ENCODE data around the gene TGFB1.
A peak's percentile ranks its signal among the peaks of the same experiment; 100 is the strongest.
"Not testable (repeated sequence)": the region's sequence is repeated elsewhere in the genome, so short reads cannot be mapped to it uniquely, and the experiment has no call there.

Gene TGFB1

DNA sequence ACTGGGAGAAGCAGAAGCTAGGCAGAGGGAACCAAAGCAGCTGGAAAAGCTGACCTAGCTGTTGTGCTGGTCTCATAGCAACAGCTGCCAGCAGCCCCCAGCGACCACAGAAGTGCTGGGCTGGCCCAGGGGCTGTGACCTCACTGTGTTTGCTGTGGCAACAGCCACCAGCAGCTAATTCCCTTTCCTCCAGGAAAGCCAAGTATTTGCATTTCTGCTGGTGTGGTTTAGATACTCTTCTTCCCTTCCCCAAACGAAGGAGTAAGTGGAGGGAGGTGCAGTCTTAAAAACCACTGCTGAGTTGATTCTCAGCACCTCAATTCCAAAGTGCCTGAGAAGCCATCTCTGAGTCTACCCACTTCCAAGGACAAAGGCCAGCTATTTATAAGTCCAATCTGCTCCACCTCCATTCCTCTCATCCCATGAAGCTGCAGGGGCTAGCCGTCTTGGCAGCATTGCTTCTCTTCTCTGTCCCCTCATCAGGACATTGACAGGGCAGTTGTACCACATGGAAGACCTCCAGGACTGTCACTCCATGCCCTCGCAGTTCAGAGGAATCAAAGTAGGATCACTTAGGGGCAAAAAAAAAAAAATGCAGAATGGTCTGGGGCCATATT, 55.3 kb downstream of the TGFB1 start:
- peak; percentile 47 for DNase-seq

DNA sequence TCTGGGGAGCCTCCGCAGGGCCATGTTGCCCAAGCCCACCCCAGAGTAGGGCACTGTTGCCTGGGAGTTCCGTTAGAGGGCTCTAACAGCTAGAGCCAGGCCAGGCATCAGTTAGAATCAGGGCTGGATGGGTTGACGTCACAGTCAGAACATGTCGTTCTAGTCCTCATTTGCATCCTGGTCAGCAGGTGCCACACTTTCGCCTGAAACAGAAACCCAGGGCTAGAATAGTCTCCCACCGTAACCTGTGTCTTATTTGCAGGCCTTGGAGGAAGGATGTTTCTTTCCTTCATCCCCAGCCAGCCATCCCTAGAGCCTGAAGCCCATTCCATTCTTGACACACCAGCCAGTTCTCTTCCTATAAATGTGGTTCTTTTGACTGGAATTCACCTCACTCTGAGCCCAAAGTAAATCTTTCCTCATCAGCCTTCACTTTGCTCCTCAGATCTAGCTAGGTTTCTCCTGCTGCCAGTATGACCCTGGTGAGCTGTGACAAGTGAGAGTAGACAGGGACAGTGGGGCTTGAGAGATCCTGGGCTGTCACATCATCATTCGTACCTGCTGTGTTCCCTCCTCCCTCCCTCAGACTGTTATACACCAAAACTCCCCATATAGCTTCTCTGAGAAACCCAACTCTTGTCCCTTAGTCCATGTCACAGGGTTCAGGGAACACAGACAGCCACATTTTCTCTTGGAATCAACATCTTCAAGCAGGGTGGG, 55.9 kb downstream of the TGFB1 start:
- no peak for DNase-seq

DNA sequence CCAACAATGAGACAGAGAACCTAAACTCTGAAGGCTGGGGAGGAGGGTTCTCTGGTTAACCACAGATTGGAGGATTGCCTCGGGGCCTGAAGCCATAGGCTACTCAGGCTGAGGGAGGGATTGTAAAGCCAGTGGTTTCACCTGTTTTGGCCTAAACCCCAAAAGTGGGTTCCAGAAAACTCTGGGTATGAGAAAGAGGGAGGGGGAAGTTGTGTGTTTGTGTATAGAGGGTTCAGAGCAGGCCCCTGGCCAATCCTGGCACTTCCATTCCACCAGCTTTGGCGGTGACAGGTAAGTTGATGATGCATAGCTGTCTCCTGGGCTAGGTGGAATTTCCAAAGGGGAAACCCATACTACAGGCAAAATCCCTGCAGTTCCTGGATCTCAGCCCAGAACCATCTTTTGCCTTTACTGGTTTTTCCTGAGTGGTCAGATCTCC, 57.3 kb downstream of the TGFB1 start:
- no peak for DNase-seq

DNA sequence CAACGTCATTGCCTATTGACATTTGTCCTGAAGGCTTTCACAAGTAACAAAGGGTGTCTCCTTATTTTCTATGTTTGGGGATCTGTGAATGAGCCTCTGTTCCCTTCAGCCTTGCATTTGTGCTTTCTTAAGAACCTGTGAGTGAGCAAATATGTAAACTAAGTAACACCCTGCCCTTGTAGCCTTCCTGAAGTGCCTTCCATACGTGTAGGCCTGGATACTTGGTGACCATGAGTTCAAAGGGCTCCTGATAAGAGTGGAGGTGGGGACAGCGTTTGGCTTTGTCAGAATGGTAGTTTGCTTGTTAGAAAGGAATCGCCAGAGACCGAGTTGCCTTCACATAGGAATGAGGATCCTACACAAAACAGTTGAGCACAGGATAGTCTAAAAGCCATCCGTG, 58.2 kb downstream of the TGFB1 start:
- DNase-seq, result no peak

DNA sequence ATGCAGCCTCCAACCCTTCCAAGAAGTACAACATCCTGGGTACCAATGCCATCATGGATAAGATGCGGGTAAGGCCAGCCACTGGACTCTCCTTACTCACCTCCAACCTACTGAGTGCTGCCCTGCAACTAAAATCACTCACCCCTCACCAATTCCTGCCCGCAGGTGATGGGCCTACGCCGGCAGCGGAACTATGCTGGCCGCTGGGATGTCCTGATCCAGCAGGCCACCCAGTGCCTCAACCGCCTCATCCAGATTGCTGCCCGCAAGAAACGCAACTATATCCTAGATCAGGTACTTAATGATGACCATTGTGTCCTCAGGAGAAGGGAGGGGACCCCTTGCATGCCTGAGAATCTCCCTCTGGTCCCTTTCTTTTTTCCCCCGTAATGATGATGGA, 59.3 kb downstream of the TGFB1 start:
- no peak for DNase-seq

DNA sequence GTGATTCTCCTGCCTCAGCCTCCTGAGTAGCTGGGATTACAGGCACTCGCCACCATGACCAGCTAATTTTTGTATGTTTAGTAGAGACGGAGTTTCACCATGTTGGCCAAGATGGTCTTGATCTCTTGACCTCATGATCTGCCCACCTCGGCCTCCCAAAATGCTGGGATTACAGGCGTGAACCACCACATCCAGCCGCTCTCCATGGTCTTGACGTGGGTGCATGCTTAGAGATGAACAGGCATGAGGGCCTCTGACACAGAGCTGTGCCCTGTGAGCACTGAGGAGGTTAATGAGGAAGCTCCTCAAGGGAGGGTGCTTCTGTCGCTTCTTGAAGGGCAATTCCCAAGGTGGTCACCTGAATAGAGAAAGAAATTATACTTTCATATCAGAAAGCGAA, 63.9 kb downstream of the TGFB1 start:
- DNase-seq, result not testable (repeated sequence)

DNA sequence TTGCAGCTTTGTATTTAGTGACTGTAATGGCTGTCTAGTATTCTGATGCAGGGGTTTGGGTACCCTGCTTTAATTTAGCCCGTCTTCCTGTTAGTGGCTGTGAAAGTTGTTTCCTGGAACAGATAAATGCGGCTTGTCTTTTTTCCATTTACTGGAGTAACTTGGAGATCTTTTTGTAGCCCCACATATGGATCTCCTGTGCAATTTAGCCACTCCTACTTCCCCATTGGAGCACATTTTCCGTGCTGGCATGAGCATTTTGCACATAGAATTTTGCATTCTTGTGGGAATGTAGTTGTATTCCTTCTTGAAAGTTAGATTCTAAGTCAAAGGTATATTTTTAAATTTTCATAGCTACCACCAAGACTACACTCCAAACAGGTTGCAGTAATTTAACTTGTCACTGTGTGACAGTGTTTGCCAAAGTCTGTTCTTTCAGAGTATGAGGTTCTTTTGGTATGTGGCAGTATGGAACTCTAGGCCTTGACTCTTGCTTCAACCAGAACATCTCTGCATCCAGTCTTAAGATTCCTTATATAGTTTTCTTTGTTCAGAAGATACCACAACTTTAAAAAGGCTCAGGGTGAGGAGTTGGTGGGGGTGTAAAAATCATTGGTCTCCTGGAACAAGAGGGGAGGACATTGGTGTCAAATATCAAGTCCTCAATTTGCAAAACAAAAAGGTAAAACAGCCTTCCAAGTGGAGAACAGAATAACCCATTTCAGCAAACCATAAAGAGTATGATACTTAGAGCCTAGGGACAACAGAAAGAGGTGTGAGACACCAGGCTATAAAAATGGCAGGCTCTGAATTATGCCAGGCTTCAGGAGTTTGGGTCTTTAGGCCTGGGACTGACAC, 64.8 kb downstream of the TGFB1 start:
- no peak for DNase-seq

All from GF-D8 (cell line).